ENCODE data around the gene IRF6. TPM values are rescaled to one million over a fixed set of nuclear protein-coding genes. Genes with fewer than 3 reads are reported as not detected.

The IRF6 gene
- total RNA-seq, 2 donors from 2014 or later, result 30.4 to 32.6 TPM

DNA sequence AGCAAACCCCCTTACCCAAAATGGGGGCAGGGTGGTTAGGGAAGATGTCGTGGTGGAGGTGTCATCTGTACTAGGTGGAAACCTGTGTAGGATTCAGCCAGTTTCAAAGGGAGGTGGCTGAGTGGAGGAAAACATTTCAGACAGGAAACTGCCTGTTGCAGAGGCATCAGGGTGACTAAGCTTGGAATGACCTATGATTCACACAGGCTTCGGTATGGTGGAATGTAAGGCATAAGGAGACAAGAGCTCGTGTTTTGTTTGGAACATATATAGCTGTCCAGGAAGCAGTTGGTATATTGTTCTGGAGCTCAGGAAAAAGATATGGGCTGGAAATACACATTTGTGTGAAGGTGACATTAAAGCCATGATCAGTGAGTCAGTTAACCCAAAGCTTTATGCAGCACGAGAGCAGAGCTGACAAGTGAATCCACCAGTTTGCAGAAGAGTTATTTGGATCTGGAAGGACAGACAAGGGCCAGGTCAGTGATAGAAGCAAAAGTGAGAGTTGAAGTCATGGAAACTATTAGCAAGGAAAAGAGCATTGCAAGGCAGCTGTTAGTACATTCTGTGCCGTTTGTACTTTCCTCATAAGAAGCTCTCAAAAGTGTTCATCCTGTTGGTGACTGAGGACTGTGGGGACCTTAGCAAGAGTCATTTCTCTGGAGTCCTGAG lies 34.1 kb upstream of the IRF6 start:
- Histone ChIP-seq H3K4me3 (no peak overlapping the region), H3K36me3 (peaks cover 86% of the 10 kb centered on the region), H3K9me3 (no peaks in the 10 kb centered on the region), H3K4me1 (no peaks in the 10 kb centered on the region), H3K27ac (peak overlapping the region in 1 of 2 donors; percentile 54), H3K27me3 (no peaks in the 10 kb centered on the region)
- TF ChIP-seq, protein P1, sequence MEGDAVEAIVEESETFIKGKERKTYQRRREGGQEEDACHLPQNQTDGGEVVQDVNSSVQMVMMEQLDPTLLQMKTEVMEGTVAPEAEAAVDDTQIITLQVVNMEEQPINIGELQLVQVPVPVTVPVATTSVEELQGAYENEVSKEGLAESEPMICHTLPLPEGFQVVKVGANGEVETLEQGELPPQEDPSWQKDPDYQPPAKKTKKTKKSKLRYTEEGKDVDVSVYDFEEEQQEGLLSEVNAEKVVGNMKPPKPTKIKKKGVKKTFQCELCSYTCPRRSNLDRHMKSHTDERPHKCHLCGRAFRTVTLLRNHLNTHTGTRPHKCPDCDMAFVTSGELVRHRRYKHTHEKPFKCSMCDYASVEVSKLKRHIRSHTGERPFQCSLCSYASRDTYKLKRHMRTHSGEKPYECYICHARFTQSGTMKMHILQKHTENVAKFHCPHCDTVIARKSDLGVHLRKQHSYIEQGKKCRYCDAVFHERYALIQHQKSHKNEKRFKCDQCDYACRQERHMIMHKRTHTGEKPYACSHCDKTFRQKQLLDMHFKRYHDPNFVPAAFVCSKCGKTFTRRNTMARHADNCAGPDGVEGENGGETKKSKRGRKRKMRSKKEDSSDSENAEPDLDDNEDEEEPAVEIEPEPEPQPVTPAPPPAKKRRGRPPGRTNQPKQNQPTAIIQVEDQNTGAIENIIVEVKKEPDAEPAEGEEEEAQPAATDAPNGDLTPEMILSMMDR (IDR thresholded peaks at IDR 0.05), result no peak
- DNase-seq (ENCODE audit: low spot score), result no peak

DNA sequence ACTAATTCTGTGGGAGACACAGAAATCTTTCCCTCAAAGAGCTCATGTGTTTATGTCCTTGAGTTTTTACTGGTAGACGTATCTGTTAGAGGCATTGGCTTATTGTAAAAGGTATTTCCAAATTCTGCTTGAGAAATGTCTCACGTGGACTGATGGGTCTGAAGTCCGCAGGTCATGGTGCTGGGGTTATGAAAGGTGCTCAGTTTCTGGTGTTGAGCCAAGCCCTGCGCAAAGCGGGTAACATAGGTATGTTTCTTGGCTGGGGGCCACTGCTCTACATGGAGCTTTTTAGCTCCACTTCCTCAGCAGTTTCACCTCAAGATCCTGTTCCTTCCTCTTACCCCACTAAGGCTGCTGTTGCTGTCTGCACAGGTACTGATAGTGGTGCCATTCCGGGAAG lies 32.6 kb upstream of the IRF6 start:
- no peak overlapping the region for H3K4me3 ChIP-seq
- no peaks in the 10 kb centered on the region for H3K9me3 ChIP-seq
- no peaks in the 10 kb centered on the region for H3K27me3 ChIP-seq
- peaks cover 94% of the 10 kb centered on the region for H3K36me3 ChIP-seq
- TF ChIP-seq, protein P1 (IDR thresholded peaks at IDR 0.05), result no peak
- no peaks in the 10 kb centered on the region for H3K4me1 ChIP-seq
- H3K27ac ChIP-seq, result no peak overlapping the region
- DNase-seq (ENCODE audit: low spot score), result no peak

DNA sequence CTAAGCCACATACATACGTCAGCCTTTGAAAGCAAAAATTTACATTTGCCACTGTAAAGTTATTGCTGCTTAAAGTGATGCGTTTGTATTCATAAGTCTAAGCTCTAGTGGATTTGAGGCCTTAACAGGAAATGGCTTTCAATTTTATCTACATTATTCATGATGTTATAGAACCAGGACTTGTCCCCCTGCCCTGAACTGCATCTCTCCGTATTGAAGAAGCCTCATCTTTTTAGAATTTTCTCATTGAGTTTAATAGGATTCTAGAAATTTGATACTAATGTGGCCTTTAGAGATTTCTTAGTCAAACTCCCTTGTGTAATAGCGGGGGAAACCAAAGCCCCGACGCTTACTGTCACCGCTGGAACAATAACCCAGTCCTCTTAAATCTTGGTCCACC lies 31.7 kb upstream of the IRF6 start:
- H3K27me3 ChIP-seq, result no peaks in the 10 kb centered on the region
- H3K9me3 ChIP-seq, result no peaks in the 10 kb centered on the region
- no peaks in the 10 kb centered on the region for H3K4me1 ChIP-seq
- H3K4me3 ChIP-seq, result no peak overlapping the region
- no peak overlapping the region for H3K27ac ChIP-seq
- no peak for DNase-seq (ENCODE audit: low spot score)
- peaks cover 94% of the 10 kb centered on the region for H3K36me3 ChIP-seq
- TF ChIP-seq, protein P1 (IDR thresholded peaks at IDR 0.05), result no peak

DNA sequence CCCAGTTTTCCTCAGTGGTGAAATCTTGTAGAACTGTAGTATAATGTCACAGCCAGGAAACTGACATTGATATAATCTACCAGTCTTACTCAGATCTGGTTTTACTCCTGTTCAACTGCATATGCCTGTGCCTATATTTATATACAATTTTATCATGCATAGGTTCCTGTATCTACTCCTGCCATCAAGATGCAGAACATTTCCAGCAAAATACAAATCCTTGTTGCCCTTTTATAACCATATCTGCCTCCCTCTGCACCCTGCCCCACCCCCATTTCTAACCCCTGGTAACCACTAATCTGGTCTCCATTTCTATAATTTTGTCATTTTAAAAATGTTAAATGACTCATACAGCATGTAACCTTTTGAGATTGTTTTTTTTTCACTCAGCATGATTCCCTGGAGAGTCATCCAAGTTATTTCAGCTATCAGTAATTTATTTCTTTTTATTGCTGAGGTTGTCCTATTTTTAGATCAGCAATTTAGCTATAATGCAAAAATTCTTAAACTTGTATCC lies 29.9 kb upstream of the IRF6 start:
- TF ChIP-seq, protein P1 (IDR thresholded peaks at IDR 0.05), result no peak
- peaks cover 95% of the 10 kb centered on the region for H3K36me3 ChIP-seq
- no peak overlapping the region for H3K27ac ChIP-seq
- no peaks in the 10 kb centered on the region for H3K27me3 ChIP-seq
- H3K4me3 ChIP-seq, result no peak overlapping the region
- H3K9me3 ChIP-seq, result no peaks in the 10 kb centered on the region
- H3K4me1 ChIP-seq, result no peaks in the 10 kb centered on the region
- no peak for DNase-seq (ENCODE audit: low spot score)

DNA sequence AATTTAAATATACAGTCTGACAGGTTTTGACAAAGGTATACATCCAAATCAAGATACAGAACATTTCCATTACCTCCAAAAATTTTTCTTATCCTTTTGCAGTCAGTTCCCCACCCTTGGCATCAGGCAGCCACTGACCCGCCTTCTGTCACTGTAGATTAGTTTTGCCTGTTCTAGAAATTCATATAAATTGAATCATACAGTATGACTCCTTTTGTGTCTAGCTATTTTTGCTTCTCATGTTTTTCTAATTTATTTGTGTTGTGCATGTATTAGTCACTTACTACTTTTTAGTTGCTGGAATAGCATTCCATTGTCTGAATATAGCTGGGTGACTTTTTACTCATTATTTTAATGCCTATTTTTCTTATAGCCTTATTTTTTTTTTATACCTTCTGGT lies 25.7 kb upstream of the IRF6 start:
- H3K9me3 ChIP-seq, result no peaks in the 10 kb centered on the region
- peaks cover 55% of the 10 kb centered on the region for H3K36me3 ChIP-seq
- TF ChIP-seq, protein P1 (IDR thresholded peaks at IDR 0.05), result no peak
- H3K4me3 ChIP-seq, result no peak overlapping the region
- no peak overlapping the region for H3K27ac ChIP-seq
- no peak for DNase-seq (ENCODE audit: low spot score)
- H3K4me1 ChIP-seq, result peaks cover 0 to 17% of the 10 kb centered on the region in 2 donors
- no peaks in the 10 kb centered on the region for H3K27me3 ChIP-seq

DNA sequence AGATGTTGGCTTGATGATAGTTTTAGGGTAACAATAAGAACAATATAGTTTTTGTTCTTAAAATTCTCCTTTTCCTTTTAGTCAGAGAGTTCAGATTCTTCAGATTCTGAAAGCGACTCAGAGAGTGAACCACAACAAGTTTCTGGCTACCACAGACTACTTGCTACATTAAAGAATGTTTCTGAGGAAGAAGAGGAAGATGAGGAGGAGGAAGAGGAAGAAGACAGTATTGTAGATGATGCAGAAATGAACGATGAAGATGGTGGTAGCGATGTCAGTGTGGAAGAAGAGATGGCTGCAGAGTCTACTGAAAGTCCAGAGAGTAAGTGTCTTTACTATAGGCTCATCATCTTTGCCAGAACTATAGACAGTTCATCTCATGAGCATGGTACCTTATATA lies 24.8 kb upstream of the IRF6 start:
- H3K27me3 ChIP-seq, result no peaks in the 10 kb centered on the region
- peaks cover 0 to 17% of the 10 kb centered on the region in 2 donors for H3K4me1 ChIP-seq
- H3K9me3 ChIP-seq, result no peaks in the 10 kb centered on the region
- TF ChIP-seq, protein P1 (IDR thresholded peaks at IDR 0.05), result no peak
- no peak overlapping the region for H3K27ac ChIP-seq
- no peak overlapping the region for H3K4me3 ChIP-seq
- H3K36me3 ChIP-seq, result peaks cover 50% of the 10 kb centered on the region
- DNase-seq (ENCODE audit: low spot score), result no peak

All from right atrium auricular region (tissue), 2 donors.